T follicular helper cell (primary cell): ENCODE measurements around the gene ABHD6.
A peak's percentile ranks its signal among the peaks of the same experiment; 100 is the strongest.
"Not testable (repeated sequence)": the region's sequence is repeated elsewhere in the genome, so short reads cannot be mapped to it uniquely, and the experiment has no call there.

Experiments
- DNase-seq: peaks from one replicate; pipeline ENCODE4 v3.0.0-alpha.2; 2020; ENCODE audit warnings: low read depth

Gene ABHD6

GRCh38 chr3:58274027-58274614 is 36.5 kb downstream of the ABHD6 start:
- no peak for DNase-seq

GRCh38 chr3:58281069-58281468 is 43.5 kb downstream of the ABHD6 start:
- no peak for DNase-seq

DNA sequence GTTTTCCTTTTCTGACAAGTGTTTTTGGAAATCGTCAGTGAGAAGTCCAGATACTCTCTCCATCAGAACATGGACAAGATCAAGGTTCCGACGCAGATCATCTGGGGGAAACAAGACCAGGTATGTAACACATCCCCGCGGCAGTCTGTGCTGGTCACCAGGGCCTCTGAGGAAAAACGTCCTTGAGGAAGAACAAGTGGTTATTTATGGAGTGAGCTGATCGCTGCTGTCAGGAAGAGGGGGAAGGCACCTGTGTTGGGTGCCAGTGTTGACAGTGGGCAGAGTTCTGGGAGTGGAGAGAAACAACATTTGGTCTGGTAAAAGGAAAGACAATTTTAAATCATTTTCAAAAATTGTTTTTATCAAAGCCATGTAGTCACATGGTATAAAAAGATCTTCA is 47.7 kb downstream of the ABHD6 start:
- no peak for DNase-seq

DNA sequence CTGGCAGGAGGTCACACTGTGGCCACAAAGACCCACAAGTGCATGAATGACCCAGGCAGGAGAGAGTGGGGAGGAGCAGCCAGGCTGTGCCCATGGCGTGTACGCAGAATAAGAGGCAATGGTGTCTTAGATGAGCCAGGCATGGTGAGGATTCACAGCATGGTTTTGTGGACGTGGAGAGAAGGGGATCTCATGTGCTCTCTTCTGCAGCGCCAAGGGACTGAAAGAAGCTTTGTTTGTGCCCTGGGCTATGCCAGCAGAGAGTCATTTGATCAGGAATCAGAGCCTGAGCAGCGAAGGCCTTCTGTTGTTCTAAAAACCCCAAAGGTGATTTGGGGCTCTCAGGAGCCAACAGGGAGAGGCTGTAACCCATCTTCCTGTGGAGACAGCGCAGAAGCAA is 49.8 kb downstream of the ABHD6 start:
- no peak for DNase-seq

GRCh38 chr3:58288011-58288728 is 50.6 kb downstream of the ABHD6 start:
- no peak for DNase-seq

GRCh38 chr3:58288964-58289613 is 51.5 kb downstream of the ABHD6 start:
- DNase-seq: not testable (repeated sequence)

- not testable (repeated sequence) for DNase-seq
Observed at GRCh38 chr3:58290446-58290845, 52.9 kb downstream of the ABHD6 start.

GRCh38 chr3:58291671-58292338 is 54.2 kb downstream of the ABHD6 start:
- no peak for DNase-seq

GRCh38 chr3:58292866-58293265 is 55.3 kb downstream of the ABHD6 start:
- DNase-seq: no peak

GRCh38 chr3:58293516-58293915 is 55.9 kb downstream of the ABHD6 start:
- DNase-seq: no peak

DNA sequence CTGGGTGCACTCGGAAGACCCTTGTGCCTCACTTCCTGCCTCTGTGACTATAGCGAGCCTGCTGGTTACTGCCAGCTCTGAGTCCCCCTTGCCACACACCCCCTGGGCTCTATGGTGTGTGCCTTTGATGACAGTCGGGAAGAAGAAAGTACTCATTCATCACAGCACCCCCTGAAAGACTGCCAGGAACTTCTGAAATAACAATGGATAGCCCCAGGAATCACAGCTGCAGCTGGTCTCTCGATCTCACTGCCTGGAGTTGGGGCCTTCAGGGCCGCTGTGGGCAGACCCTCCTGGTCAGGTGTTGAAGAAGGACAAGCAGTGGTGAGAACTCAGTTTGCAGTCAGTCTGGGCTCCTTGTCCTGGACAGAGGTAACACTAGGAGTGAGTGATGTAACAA is 58.7 kb downstream of the ABHD6 start:
- DNase-seq: no peak

DNA sequence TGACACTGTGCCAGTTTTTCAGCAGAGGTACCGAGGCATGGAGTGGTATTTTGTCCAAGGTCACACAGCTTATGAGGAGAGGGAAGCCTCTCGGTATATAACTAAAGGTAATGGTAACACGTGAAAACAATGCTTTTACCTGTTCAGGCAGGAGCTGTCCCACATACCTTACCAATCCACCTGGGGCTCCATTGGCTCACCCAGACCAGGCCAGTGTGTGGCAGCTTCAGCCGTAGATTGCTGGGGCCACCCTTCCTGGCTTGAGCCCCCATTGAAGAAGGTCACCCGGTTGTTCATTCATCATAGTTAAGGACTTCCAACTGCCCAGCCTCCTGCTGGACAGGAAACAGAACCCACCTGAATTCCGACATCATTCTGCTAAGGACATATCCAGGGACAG is 59.3 kb downstream of the ABHD6 start:
- DNase-seq: no peak

GRCh38 chr3:58298190-58298589 is 60.6 kb downstream of the ABHD6 start:
- DNase-seq: no peak

DNA sequence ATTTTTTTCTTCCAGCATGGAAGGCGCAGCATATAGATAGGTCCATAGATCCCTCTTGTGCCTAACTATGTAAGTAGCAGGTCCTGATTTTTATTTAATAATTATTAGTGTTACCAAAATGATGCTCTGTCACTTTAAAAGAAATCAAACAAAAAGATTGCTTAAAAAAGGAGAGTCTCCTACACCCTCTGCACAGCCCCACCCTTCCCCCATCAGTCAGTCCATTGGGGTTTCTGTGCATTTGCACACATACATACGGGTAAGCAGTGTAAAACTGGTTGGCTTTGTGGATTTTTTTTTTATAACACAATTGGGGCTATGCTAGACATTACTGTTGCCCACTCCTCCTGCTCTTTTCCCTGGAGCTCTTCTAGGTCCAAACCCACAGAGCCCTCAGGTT is 61.5 kb downstream of the ABHD6 start:
- no peak for DNase-seq

- no peak for DNase-seq
Observed at GRCh38 chr3:58299839-58300516, 62.4 kb downstream of the ABHD6 start.

DNA sequence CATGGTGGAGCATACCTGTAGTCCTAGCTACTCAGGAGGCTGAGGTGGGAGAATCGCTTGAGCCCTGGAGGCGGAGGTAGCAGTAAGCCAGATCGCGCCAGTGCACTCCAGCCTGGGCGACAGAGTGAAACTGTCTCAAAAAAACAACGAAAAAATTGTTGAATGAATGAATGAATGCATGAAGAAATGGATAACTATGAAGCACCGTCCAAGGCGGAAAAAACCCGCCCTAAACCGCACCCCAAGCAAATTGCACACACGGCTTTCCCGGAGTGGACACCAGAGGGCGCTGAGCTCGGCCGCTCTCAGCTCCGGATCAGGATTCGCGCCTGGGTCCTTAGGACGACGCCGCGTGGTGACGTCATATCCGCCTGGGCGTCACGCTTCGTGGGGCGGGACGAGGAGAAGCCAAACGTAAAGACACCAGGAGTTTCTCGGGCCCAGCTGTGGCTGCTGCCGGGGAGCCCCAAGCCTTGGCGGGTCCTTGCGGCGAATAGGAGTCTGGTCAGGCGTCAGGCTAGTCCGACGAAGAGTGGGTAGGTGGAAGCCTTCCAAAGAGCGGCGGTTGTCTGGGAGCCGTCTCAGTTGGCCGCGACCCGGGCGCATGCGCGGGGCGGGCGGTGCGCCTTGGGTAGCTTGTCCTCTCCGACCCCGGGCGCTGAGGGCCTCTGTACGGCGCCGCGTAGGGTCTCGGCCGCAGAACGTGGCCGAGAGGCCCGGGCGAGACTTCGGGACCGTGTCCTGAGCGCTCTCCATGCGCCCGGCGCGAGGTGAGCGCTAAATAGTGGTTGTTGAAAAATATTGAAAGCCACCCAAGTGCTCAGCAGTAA is 68.5 kb downstream of the ABHD6 start, which contains the start of the genes HTD2 and RPP14:
Gene HTD2 (plus strand): TSS at position 639 of the 830 bp plus-strand sequence. CDS start 11,094 bp downstream, outside the sequence.
Gene RPP14 (plus strand): TSS at position 364 of the 830 bp plus-strand sequence. CDS start 4,085 bp downstream, outside the sequence.
- DNase-seq: peak; percentile 97

- peak; percentile 24 for DNase-seq
Observed at GRCh38 chr3:58307639-58308215, 70.1 kb downstream of the ABHD6 start.

DNA sequence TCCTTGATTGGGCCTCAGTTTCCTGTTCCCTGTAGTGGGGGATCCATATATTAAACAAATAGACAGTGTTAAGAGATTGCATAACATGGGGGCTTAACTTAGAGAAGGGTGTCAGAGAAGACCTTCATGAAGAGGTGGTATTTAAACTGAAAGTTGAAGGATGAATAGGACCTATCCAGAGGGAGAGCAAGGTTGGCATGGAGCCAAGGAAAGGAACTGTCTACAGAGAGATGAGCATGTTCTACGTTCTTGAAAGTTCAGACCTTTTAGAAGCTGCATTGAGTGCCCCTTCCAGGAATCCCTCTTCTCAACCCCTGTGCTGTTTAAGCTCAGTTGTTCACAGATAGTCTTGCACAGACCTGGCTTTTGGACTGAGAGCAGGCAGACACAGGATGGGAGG is 71.1 kb downstream of the ABHD6 start:
- DNase-seq: no peak

DNA sequence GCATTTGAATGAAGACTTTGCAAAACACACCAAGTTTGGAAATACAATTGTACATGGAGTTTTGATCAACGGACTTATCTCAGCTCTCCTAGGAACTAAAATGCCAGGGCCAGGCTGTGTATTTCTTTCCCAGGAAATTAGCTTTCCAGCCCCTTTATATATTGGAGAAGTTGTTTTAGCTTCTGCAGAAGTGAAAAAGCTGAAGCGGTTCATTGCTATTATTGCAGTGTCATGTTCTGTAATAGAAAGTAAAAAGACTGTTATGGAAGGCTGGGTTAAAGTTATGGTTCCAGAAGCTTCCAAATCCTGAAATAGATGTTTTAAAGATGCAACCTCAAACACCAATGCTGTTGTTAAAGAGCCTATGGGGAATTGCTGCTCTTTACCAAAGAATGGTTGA is 80.2 kb downstream of the ABHD6 start:
- DNase-seq: no peak

DNA sequence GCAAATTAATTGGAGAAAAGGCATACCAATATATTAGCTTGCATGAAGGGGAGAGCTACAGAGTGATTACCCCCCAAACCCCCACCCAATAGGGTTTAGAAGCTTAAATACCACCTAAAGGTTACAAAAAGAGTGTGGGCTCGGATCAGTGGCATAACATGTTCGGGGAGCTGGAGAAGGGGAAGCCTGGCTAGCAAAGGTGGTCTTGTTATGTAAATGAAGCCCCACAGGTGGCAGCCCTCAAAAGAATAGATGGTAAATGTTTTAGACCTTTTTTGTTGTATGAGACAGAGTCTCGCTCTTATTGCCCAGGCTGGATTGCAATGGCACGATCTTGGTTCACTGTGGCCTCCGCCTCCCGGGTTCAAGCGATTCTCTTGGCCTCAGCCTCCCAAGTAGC is 84.2 kb downstream of the ABHD6 start:
- DNase-seq: no peak

DNA sequence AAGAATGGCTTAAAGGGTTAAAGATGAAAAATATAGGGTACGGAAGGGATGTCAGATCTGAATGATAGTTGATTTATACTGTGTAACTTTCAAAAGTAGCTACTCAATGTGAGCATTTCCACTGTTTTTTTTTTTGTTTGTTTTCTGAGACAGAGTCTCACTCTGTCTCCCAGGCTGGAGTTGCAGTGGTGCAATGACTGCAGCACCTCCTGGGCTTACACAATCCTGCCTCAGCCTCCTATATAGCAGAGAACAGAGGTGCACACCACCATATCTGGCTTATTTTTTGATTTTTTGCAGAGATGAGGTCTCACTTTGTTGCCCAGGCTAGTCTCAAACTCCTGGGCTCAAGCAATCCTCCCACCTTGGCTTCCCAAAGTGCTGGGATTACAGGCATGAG is 85.2 kb downstream of the ABHD6 start:
- DNase-seq: no peak
